Lung (tissue), 12 donors: ENCODE measurements around the gene MLN. TPM values are rescaled to one million over a fixed set of nuclear protein-coding genes. Genes with fewer than 3 reads are reported as not detected.

Source experiments
- ATAC-seq: fragments of 200-7000 bp; cut with Tn5 transposase; one replicate; pipeline ENCODE4 v1.9.1; 2020; ENCODE audit warnings: moderate number of reproducible peaks; ENCODE audit not compliant: insufficient read depth, low FRiP score
- DNase-seq, 3 donors: peaks; one replicate each; pipeline ENCODE4 v3.0.0-alpha.2; 2013 to 2017
- H3K27ac ChIP-seq, 2 donors: one replicate each; pipeline ENCODE4 v1.5.1; 2013; ENCODE audit warnings: mild to moderate bottlenecking in 2 of 2, moderate library complexity in 2 of 2, control low read depth in 1 of 2, inconsistent platforms in 1 of 2, low read depth in 1 of 2, low read length in 1 of 2
- H3K27me3 ChIP-seq, 3 donors: one replicate each; pipeline ENCODE4 v1.5.1; 2013; ENCODE audit warnings: low read length in 2 of 3; ENCODE audit not compliant: control insufficient read depth in 3 of 3, insufficient read depth in 3 of 3
- H3K36me3 ChIP-seq, 4 donors: one replicate each; pipeline ENCODE4 v1.5.1; 2013; ENCODE audit warnings: low read length in 4 of 4, mild to moderate bottlenecking in 1 of 4, moderate library complexity in 1 of 4; ENCODE audit not compliant: control insufficient read depth in 4 of 4, insufficient read depth in 4 of 4
- H3K4me1 ChIP-seq, 5 donors: one replicate each; pipeline ENCODE4 v1.5.1; 2013; ENCODE audit warnings: low read length in 5 of 5, mild to moderate bottlenecking in 2 of 5, moderate library complexity in 1 of 5; ENCODE audit not compliant: control insufficient read depth in 5 of 5, insufficient read depth in 5 of 5
- H3K4me3 ChIP-seq: one replicate; pipeline ENCODE4 v1.5.1; 2013; ENCODE audit warnings: mild to moderate bottlenecking, control low read depth, moderate library complexity
- H3K9ac ChIP-seq, 2 donors: one replicate each; pipeline ENCODE4 v1.5.1; 2013; ENCODE audit warnings: low read length in 2 of 2, control low read depth in 1 of 2; ENCODE audit not compliant: insufficient read depth in 1 of 2
- H3K9me3 ChIP-seq, 4 donors: one replicate each; pipeline ENCODE4 v1.5.1; 2013; ENCODE audit warnings: low read length in 3 of 4, mild to moderate bottlenecking in 1 of 4, moderate library complexity in 1 of 4; ENCODE audit not compliant: control insufficient read depth in 4 of 4, insufficient read depth in 3 of 4
- WGBS, 2 donors: extraction: QIAGEN DNeasy Blood & Tissue Kit; methylation state at CpG; one replicate each; pipeline ENCODE4 v1.1.7; 2013; 5-methylcytosine and 5-hydroxymethylcytosine counted together
- polyA plus RNA-seq, 2 donors: library from polyadenylated mRNA; stranded (reverse); fragments of 200-250 nt; gene quantifications; one replicate each; pipeline ENCODE4 v1.2.1, GENCODE V29; 2013
- total RNA-seq, 2 donors: library from RNA; depleted of rRNA in 1 of 2; stranded (reverse); fragments of >200 nt in 1 of 2; gene quantifications; one replicate each; pipeline ENCODE4 v1.2.1, GENCODE V29; 2014 to 2021
- TF ChIP-seq, protein P1 (sequence below): IDR thresholded peaks from 2 replicates; pipeline ENCODE4 v1.5.1; 2012; ENCODE audit warnings: mild to moderate bottlenecking; ENCODE audit errors: control extremely low read depth, extremely low read depth
- donor health status: control.
- donor health status: control.
- donor health status: Bipolar disorder and iron deficiency.
- donor health status: healthy.
- donor health status: DM: yes; HTN: yes; CAD: no.

MLN gene
- total and polyA plus RNA-seq, 4 donors: not detected

DNA sequence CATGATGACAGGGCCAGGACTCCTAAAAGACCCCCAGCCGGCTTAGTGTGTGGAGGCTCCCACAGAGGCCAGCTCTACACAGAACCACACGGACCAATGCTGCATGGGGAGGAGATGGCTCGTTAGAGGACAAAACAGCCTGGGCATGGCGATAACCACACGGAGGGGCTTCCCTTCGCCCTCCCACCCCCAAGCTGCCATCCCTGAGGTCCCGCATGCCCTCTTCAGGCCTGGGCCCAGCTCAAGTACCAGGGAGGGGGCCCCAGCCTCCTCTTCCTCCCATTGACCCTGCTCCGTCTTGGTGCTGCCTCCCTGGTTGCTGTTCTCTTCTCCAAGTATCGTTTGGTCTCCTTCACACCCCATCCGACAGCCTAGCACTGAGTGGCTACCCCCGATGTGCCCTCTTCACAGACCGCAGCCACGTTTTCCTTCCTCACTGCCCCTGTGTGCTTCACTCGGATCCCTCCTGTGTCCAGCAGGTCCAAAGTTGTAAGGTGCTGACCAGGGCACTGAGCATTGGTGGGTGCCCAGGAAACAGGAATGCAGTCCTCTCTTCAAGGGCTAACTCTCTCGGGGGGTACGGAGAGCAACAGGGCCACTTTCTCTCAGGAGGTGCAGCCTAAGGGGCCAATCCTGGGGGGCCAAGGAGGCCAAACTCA lies 9.6 kb upstream of the MLN start:
- DNase-seq (no peak), ATAC-seq (no peak)
- TF ChIP-seq, protein P1, sequence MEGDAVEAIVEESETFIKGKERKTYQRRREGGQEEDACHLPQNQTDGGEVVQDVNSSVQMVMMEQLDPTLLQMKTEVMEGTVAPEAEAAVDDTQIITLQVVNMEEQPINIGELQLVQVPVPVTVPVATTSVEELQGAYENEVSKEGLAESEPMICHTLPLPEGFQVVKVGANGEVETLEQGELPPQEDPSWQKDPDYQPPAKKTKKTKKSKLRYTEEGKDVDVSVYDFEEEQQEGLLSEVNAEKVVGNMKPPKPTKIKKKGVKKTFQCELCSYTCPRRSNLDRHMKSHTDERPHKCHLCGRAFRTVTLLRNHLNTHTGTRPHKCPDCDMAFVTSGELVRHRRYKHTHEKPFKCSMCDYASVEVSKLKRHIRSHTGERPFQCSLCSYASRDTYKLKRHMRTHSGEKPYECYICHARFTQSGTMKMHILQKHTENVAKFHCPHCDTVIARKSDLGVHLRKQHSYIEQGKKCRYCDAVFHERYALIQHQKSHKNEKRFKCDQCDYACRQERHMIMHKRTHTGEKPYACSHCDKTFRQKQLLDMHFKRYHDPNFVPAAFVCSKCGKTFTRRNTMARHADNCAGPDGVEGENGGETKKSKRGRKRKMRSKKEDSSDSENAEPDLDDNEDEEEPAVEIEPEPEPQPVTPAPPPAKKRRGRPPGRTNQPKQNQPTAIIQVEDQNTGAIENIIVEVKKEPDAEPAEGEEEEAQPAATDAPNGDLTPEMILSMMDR: no peak
- Histone ChIP-seq H3K9ac (no peak overlapping the region), H3K36me3 (no peaks in the 10 kb centered on the region), H3K27ac (no peak overlapping the region), H3K4me3 (no peak overlapping the region), H3K27me3 (no peaks in the 10 kb centered on the region), H3K4me1 (peaks cover 0 to 10% (median 0%) of the 10 kb centered on the region in 5 donors), H3K9me3 (no peaks in the 10 kb centered on the region)
- 56 to 63% methylated on average over 16 of the region's 16 CpGs for WGBS, 2 donors

- Histone ChIP-seq H3K27me3 (no peaks in the 10 kb centered on the region), H3K27ac (no peak overlapping the region), H3K36me3 (no peaks in the 10 kb centered on the region), H3K4me1 (peaks cover 0 to 10% (median 0%) of the 10 kb centered on the region in 5 donors), H3K9ac (no peak overlapping the region), H3K4me3 (no peak overlapping the region), H3K9me3 (no peaks in the 10 kb centered on the region)
- TF ChIP-seq, protein P1: no peak
- peak; percentile 87 to 91 (median 89) for DNase-seq
- peak; percentile 66 for ATAC-seq
- 3 to 5% methylated on average over 11 of the region's 11 CpGs for WGBS, 2 donors
These were observed 8.9 kb upstream of the MLN start for GRCh38 chr6:33812669-33813068.

GRCh38 chr6:33809594-33809993 lies 5.8 kb upstream of the MLN start:
- H3K27ac ChIP-seq: no peak overlapping the region
- no peak for ATAC-seq
- peak; percentile 58 to 62 (median 58) for DNase-seq

More at GRCh38 chr6:33809594-33809993, 5.8 kb upstream of the MLN start:
- 44 to 58% methylated on average over 2 of the region's 2 CpGs for WGBS, 2 donors
- Histone ChIP-seq H3K9ac (no peak overlapping the region), H3K4me1 (no peaks in the 10 kb centered on the region), H3K4me3 (no peak overlapping the region), H3K36me3 (no peaks in the 10 kb centered on the region), H3K27me3 (no peaks in the 10 kb centered on the region), H3K9me3 (no peaks in the 10 kb centered on the region)
- TF ChIP-seq, protein P1: no peak
